Measurements from ENCODE around the gene ZNF469.
"Not testable (repeated sequence)": the region's sequence is repeated elsewhere in the genome, so short reads cannot be mapped to it uniquely, and the experiment has no call there.

The ZNF469 gene

GRCh38 chr16:88395669-88396584, 13.2 kb downstream of the ZNF469 start:
- DNase-seq = no peak

DNA sequence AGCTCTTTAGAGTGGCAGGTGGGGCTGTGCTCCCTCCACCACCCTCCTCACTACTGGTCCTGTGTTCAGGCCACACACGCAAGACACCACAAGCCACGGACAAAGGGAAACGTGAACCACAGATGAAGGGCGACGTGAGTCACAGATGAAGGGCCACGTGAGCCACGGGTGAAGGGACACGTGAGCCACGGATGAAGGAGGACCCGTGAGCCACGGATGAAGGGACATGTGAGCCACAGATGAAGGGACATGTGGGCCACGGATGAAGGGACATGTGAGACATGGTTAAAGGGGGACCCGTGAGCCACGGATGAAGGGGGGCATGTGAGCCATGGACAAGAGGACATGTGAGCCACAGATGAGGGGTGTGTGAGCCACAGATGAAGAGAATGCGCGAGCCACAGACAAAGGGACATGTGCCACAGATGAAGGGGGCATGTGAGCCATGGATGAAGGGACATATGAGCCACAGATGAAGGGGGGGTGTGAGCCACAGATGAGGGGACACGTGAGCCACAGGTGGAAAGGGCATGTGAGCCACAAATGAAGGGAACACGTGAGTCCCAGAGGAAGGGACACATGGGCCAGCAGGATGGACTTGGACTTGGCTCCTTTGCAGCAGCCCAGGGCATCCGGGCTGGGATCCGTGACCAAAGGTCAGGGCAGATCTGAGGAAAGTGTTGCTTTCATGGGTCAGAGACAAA, 15.6 kb downstream of the ZNF469 start:
- no peak for DNase-seq

GRCh38 chr16:88398874-88399178, 16.1 kb downstream of the ZNF469 start:
- no peak for DNase-seq

DNA sequence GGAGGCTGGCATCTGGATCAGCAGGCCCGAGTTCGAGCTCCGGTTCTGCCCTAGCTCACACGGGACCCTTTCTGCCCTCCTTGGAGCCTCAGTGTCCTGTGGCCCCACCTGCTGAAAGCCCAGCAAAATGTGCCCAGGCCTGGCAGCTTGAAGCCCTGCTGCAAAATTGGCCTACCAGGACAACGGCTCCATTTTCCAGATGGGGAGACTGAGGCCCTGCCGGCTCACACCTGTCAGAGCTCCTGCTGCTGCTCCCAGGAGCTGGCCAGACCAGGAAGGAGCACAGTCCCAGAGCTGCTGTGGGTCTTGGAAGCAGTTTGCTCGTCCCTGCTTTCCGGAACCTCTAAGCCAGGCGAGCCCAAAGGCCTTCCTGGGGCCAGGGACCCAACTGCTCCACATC, 17.4 kb downstream of the ZNF469 start:
- DNase-seq = no peak

- no peak for DNase-seq
Observed at GRCh38 chr16:88401604-88402246, 19.0 kb downstream of the ZNF469 start.

DNA sequence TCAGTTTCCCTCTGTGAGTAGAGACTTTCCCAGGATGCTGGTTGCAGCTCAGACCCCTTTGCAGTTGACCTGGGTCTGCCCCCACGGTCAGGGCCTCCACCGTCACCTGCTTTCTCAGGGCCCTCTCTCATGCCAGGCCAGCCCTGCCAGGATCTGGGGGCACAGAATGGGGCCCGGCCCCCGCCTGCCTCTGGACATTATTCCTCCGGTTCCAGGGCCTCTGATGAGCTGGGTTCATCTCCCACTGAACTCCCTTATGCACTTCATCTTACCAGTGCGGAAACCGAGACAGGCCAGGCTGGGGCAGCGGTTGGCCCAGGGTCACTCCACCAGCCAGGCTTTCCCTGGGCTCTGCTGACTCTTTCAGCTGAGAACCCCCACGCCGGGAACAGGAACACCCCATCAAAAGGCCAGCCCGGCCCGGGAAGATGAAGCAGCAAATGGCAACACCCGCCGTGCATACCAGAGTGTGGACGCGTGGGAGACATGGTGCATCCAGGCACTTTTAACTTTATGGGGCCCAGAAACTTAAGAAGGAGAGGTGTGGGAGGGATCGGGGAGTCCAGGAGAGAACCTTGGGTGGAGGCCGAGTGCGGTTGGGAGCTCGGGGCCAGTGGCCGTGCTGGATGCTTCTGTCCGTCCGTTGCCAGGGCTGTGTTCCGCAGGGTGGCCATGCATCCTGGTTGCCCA, 19.9 kb downstream of the ZNF469 start:
- no peak for DNase-seq

DNA sequence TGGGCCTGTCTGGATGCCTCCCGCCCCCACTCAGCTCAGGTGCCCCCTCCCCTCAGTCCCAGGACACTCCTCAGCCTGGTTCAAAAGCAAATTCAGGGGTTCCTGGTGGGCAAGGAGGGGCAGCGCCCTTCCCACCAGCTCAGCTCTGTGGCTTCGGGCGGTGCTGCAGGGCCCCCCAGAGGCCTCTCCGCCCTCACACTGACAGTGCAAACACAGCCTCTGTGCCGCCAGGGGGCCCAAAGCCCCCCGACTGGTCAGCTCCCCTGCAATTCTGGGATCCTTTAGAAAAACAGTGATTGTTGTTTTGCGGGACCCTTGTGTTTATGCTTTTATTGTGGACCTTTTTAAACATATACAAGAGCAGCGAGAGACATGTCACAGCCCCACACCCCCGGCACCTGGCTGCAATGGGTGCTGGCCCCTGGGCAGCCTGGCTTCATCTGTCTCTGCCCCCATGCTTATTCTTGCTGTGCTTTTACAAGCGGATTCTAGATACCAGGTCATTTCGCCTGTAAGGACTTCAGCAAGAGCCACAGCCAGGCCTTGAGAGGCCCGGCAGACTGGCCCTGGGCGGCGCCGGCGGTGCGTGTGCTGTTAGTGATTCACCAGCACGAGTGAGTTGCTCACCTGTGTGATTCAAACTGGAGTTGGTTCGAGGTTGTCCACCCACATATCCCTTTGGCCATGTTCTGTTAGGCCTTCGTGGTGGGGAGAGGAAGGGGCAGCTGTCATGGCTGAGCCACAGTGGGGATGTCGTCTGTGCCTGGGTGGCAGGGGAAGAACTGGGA, 21.2 kb downstream of the ZNF469 start:
- DNase-seq = no peak

DNA sequence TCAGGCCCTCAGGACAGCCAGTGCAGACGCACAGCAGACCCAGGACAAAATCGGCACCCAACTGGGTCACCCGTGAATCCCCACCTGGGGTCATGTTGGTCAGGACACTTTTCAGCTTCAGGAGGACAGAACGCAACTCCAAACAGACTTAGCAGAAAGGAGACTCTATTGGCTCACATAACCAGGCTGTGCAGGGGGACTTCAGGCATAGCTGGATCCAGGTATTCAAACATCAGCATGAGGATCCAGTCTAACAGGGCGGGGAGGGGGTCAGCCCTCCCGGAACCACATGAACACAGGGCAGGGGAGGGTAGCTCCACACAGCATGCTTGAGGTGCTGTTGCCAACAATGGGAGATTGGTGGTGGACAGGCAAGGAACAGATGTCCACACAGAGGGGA, 22.0 kb downstream of the ZNF469 start:
- no peak for DNase-seq

GRCh38 chr16:88405216-88406060, 22.7 kb downstream of the ZNF469 start:
- no peak for DNase-seq

DNA sequence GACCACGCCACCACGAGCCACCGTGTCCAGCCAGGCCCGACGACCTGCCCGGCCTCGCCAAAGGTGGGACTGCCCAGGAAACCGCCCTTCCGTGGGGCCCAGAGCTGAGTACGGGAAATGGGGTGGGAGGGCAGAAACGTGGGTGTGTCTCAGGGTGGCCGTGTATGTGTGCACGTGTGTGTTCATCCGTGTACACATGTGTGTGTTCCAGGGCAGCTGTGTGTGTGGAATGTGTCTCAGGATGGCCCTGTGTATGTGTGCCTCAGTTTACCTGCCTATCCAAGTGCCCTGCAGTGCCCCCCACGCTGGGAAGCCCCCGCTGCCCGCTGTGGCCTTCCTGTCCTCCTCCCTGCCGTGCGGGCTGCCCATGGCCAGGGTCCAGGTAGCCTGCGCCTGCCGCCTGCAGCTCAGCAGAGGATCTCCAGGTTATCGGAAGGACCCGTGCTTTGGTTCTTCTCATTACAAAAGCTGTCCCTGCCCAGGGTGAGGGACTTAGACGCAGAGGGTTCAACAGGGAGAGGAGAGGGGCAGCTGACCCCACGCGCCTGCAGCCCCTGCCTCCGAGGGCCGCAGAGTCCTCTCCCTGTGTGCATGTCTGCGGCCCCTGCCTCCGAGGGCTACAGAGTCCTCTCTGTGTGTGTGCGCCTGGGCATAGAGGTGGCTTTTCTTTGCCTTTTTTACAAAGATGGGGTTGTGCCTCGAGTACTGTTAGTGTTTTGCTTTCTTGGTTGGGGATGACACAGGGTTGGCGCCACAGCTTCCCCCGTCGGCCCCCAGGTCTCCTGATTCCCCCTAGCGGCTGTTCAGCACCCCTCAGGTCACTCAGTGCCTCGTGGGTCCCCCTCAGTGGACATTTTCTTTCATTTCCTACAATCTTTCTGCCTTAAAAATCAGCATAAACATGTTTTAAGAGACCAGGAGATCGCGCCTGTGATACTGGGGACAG, 23.6 kb downstream of the ZNF469 start:
- DNase-seq = no peak

DNA sequence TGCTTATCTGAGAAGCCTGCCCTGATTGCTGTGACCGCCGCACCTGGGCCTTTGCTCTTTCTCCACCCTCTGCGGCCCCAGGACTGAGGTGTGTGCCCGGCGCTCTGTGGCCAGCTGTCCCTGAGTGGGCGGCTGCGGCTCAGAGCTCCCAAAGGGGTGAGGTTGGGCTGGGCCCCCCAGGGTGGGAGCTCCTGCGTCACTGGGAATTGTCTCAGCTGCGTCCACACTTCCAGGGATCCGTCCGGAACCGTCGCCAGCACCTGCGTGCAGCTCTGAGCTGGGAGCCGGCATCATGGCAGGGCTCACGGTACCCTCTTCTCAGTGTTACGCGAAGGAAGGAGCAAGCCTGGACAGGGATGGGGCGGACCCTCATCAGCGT, 24.3 kb downstream of the ZNF469 start:
- no peak for DNase-seq

- no peak for DNase-seq
Observed at GRCh38 chr16:88407807-88408206, 25.0 kb downstream of the ZNF469 start.

GRCh38 chr16:88408561-88409142, 25.9 kb downstream of the ZNF469 start:
- no peak for DNase-seq

DNA sequence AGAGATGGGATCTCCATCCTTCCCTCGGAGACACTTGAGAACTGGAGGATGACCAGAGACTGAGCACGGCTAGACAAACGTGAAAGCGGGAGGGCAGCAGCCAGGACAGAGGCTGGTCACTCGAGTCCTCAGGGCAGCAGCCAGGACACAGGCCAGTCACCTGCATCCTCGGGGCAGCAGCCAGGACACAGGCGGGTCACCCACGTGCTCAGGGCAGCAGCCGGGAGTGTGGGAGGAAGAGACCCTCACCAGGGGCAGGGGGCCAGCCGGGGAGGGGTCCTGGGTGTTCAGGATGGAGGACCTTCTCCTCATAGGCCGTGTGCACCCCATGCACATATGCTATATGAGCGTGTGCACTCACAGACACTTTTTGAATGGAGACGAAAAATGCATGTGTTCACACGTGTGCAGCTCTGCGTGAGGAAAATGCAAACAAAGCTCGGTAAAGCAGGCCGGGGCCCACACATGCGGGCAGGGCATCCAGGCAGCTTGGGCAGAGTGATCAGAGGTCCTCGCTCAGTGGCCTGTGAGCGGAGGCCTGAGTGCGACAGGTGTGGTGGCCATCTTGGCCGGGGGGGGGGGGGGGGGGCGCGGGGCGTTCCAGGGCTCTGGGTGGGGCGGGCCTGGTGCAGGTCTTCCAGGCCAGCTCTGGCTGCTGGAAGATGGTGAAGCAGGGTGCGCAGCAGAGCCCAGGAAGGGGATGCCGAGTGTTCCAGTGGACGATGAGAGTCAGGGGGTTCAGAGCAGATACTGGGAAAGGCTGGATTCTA, 26.7 kb downstream of the ZNF469 start:
- no peak for DNase-seq

- not testable (repeated sequence) for DNase-seq
Observed at GRCh38 chr16:88410297-88410968, 27.7 kb downstream of the ZNF469 start.

DNA sequence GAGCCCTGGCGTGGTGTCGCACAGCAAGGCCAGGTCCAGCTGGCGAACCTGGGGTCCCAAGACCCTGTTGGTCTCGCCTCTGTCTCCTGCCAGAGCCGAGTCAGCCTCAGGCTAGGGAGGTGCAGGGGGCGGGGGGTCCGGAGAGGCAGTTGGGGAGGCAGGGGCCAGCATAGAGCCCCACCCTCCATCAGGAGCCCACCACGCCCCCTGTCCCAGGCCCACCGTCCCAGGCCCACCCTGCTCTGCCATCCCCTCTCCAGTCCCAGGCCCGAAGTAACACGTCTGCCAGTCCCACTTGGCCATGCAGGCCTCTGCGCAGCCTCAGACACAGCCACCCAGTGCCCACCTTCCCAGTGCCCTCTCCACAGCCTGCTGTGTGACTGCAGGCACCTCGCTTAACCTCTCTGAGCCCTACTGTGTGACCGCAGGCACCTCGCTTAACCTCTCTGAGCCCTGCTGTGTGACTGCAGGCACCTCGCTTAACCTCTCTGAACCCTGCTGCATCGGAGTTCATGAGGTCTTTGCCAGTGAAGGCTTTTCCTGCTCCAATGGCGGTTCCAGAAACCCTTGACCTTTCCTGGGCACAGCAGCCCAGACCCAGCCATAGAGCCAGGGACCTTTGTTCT, 29.3 kb downstream of the ZNF469 start:
- no peak for DNase-seq

- no peak for DNase-seq
Observed at GRCh38 chr16:88412766-88413165, 30.0 kb downstream of the ZNF469 start.

DNA sequence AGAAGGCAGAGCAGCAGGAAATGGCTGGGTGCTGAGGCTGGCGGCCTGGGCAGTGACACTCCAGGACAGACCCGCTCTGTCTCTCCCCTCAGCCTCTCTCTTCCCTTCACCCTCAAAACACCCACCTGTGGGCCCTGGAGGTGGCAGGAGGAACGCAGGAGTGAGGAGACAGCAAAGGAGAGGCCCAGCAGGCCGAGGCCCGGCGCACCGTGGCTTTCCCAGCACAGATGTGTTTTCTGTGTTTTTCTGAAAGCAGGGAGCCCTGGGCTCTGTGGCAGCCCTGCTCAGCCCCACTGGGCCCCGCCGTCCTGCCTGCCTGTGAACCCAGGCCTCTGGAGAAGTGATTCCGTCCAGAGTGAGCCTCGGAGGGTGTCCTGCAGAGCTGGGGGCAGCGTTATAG, 30.5 kb downstream of the ZNF469 start:
- no peak for DNase-seq
